ENCODE data around the gene GPR179. TPM values are rescaled to one million over a fixed set of nuclear protein-coding genes. Genes with fewer than 3 reads are reported as not detected.

Gene GPR179
- polyA plus RNA-seq, 3 donors: 0.06 to 0.44 (median 0.19) TPM

Other genes starting within 250 kb of the GPR179 start
- not detected for gene TBC1D3E, start 216.0 kb downstream of the GPR179 start, polyA plus RNA-seq (ENCODE audit: insufficient read length in 3 of 3)
- not detected for gene TBC1D3, start 151.4 kb downstream of the GPR179 start, polyA plus RNA-seq (ENCODE audit: insufficient read length in 3 of 3)
- 10 to 100 TPM; 54.3 to 72.7 (median 61.9) TPM for gene MRPL45, start 46.8 kb downstream of the GPR179 start, polyA plus RNA-seq (ENCODE audit: insufficient read length in 3 of 3)
- 10 to 100 TPM; 17.4 to 19.8 (median 19.2) TPM for gene SOCS7, start 7.9 kb upstream of the GPR179 start, polyA plus RNA-seq (ENCODE audit: insufficient read length in 3 of 3)
- gene ARHGAP23, start 84.5 kb upstream of the GPR179 start, polyA plus RNA-seq (ENCODE audit: insufficient read length in 3 of 3): 10 to 100 TPM; 51.3 to 60.8 (median 53.2) TPM

All from renal cortex interstitium (tissue), 3 donors.